ENCODE results near the gene COLEC12.

The COLEC12 gene

GRCh38 chr18:463827-464541, 36.5 kb downstream of the COLEC12 start:
- TF ChIP-seq CTCF (IDR thresholded peaks at IDR 0.05), result no peak
- no peak for DNase-seq (ENCODE audit: low spot score)
- no peak overlapping the region for H3K4me3 ChIP-seq
- peak overlapping the region in 1 of 2 donors; percentile 58 for H3K27ac ChIP-seq

GRCh38 chr18:463403-463802, 37.1 kb downstream of the COLEC12 start:
- Histone ChIP-seq H3K4me3 (no peak overlapping the region), H3K27ac (peak overlapping the region in 1 of 2 donors; percentile 36)
- TF ChIP-seq CTCF (IDR thresholded peaks at IDR 0.05), result no peak
- no peak for DNase-seq (ENCODE audit: low spot score)

GRCh38 chr18:461762-462161, 38.7 kb downstream of the COLEC12 start:
- DNase-seq (ENCODE audit: low spot score), result no peak
- Histone ChIP-seq H3K27ac (no peak overlapping the region), H3K4me3 (no peak overlapping the region)
- no peak for TF ChIP-seq CTCF (IDR thresholded peaks at IDR 0.05)

GRCh38 chr18:460791-461190, 39.7 kb downstream of the COLEC12 start:
- DNase-seq (ENCODE audit: low spot score), result no peak
- no peak overlapping the region for H3K27ac ChIP-seq
- no peak overlapping the region for H3K4me3 ChIP-seq
- no peak for TF ChIP-seq CTCF (IDR thresholded peaks at IDR 0.05)

GRCh38 chr18:459814-460593, 40.5 kb downstream of the COLEC12 start:
- no peak overlapping the region for H3K4me3 ChIP-seq
- no peak for DNase-seq (ENCODE audit: low spot score)
- H3K27ac ChIP-seq, result no peak overlapping the region
- TF ChIP-seq CTCF (IDR thresholded peaks at IDR 0.05), result no peak

- Histone ChIP-seq H3K4me3 (peak overlapping the region; percentile 59), H3K27ac (peak overlapping the region in 1 of 2 donors; percentile 84)
- no peak for DNase-seq (ENCODE audit: low spot score)
- no peak for TF ChIP-seq CTCF (IDR thresholded peaks at IDR 0.05)
These were observed 42.7 kb downstream of the COLEC12 start for GRCh38 chr18:457521-458412.

Data from coronary artery (tissue), 2 donors.